NCI-H774 (cell line): Measurements from ENCODE around the gene GLYATL1.

ENCODE experiments used
- DNase-seq: peaks from one replicate; lab custom pipeline; 2025; lab: John Stamatoyannopoulos, UW

Gene GLYATL1

DNA sequence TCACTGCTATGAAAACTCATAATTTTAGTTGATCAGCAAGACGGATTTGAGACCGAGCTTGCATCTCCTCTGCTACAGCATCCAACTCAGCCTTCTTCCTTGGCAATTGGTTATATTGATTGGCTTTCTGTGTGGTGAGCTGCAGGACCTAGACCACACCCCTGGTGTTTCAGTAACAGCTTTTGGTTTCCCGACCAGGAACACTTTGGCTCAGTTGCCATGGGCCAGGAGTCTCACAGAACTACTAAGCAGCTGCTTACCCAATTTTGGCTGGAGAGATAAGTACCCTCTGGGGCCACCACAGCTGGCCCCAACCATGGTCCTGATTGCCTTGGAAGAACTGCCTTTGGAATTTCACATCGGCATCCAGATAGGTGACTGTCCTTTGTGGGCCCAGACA is at the start of gene GLYATL1:
Gene GLYATL1 (plus strand): TSS at position 212 of the 400 bp plus-strand sequence. CDS start 7,600 bp downstream, outside the sequence.
- no peak for DNase-seq

DNA sequence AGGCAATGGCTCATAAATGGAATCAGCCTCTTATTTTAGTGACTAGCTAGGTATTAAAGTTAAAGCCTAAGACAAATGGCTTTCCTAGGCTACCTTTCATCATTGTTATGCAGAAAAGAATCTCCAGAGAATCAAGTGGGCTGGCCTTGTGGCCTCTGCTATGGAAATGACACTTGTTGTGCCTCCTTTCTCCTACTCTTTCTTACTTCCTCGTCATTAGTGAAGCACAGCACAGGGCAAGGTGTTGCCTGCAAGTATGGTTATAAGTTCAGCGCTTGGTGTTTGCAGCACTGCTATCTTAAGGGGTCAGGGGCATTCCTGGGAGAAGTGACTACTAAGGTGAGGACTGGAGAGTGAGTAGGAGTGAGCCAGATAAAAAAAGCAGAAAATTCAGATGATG is 45.4 kb upstream of the GLYATL1 start:
- no peak for DNase-seq

DNA sequence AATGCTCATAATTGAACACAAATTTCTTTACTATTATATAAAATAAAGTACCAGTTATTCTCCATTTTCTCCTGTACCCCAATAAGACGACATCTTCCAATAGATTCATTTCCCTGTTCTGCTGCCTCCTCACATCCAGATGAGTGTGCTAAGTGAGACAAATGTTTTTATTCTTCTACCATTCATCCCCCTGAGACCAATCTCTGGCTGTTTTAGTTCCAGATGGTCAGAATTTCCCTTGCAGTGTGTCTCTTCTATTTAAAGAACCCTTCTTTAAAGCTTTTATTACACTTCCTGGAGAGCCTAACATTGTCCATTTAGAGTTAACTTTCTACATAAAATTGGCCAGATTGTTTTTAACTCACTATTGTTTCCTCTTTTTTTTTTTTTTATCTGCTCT is 41.2 kb upstream of the GLYATL1 start:
- no peak for DNase-seq

GRCh38 chr11:58900479-58901420 is 38.5 kb upstream of the GLYATL1 start:
- no peak for DNase-seq

- no peak for DNase-seq
Measured at GRCh38 chr11:58902881-58903280, 36.4 kb upstream of the GLYATL1 start.

DNA sequence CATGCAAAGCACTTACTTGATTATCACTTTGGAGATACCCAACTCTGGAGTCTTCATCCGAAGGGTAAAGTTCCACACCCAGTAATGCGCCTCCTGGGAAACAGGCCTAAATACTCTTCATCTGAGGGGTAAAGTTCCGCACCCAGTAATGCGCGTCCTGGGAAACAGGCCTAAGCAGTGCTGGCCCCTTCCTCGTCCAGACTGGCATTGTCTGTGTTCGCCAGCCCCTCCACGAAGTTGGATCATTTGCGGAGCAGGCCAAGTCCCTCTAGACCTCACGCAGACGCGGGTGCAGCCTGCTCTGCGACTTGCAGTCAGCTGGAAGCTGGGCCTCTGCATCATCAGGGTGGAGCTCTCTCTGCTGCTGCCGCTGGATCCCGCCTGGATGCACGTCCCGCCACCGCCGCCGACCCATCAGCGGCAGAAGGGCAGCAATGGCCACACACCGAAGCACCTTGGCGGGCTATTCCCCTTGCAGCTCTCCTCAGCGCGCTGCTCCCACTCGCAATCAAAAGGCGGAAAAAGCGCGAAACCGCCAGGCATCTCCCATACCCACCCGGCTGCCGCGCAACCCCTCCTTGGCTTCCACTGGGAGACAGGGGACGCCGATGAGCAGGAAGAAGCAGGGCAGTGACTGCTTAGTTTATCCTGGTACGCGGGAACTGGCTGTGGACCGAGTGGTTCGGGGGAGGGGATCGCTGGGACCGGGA is 34.1 kb upstream of the GLYATL1 start:
- DNase-seq, result peak; percentile 49

DNA sequence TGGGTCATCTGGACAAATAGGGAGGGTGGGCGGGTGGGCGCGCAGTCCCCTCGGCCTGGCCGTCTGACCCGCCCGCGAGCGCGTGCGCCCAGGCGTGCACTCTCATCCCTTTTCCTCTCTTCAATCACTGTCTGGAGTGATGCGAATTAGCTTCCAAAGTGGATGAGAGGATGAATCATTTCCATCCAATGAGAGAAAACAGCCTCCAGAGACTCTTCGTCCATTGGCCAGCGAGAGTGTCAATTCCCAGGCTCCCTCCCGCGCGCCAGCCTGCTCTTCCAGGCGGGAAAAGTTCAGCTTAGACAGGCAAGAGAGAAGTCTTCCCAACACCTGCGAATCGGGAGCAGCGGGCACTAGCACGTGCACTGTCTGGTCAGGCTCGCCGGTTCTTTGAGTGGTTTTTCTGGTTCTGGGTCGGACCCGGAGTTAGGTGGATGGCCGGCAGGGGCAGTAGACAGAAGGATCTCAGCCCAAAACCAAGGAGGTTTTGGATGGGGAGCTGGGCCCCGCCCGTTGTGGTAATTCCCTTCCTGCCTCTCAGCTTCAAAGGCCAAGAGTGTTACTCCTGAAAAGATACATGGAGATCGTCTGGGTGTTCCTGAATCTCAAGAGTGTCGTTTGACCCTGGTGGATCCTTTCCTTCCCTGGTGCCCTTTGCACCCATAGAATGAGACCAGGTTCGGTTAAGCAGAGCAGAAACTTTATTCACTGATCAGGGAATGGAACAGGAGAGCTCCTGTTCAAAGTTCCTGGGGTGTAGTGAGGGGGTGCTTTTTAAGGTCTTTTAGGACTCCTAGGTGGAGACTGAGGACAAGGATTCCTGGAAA is 33.4 kb upstream of the GLYATL1 start:
- DNase-seq, result peak; percentile 85

- no peak for DNase-seq
Measured at GRCh38 chr11:58907780-58908179, 31.5 kb upstream of the GLYATL1 start.

DNA sequence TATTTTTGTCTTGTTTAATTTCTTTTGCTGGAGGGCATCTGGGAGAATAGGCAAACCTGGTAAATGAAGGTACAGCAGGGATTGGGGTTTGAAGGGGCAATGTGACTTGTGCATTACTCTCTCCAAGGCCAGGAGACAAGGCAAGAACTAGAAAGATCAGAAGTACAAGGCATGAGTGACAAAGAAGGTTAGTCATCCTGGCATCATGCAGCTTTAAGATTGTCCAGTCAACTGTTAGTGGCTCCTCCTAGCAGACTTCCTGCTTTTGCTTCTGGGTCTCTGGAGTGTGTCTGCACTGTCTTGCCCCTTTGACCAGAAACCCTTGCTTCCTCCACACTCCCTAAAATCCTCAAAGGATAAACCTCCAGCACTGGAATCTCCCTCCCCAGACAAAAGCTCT is 27.2 kb upstream of the GLYATL1 start:
- DNase-seq, result no peak

- no peak for DNase-seq
Measured at GRCh38 chr11:58913685-58914084, 25.6 kb upstream of the GLYATL1 start.

DNA sequence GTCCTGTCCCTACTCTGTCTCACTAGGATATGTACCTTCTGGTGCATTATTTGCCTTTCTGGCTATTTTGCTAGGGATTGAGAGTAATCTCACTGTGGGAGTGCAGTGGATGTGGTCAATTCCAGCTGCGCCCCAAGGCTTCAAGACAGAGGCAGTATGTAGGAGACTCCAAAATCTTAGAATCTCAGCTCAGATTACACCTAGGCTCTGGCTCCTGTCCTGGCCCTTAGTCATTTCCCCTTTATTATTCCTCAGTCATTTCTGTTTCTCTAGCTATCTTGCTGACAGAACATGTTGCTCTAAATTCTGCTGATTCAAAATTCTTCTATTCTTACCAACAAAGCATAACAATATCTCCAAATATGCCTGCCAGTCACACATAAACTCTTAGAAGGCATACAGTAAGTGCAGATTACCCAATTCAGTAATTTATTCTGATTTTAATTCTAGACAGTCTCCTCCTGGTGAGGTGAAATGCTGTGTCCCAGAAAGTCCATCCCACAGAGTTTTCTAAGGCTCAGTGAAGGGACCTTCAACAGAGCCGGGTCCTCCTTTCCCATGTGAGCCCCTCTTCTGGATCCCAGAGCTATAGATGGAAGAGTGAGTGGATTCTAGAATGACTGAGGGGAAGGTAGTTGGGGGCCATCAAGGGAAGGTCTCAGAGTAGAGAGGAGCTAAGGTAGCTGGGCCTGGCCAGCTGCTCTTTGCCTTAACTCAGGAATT is 24.3 kb upstream of the GLYATL1 start:
- no peak for DNase-seq

DNA sequence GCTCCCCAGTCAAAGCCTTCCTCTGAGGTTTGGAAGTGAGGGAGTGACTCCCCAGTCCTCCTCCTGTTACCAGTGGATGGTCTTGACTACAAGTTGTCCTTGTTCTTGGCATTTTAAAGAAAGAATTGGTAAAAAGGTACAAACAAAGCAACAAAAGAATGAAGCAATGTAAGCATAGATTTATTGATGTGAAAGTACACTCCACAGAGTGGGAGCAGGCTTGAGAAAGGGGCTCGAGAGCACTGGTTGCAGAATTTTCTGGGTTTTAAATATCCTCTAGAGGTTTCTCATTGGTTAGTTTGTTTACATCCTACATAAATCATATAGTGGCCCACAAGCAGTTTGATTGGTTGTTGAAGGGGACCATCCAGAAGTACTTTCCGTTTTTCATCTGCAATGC is 22.7 kb upstream of the GLYATL1 start:
- DNase-seq, result no peak

DNA sequence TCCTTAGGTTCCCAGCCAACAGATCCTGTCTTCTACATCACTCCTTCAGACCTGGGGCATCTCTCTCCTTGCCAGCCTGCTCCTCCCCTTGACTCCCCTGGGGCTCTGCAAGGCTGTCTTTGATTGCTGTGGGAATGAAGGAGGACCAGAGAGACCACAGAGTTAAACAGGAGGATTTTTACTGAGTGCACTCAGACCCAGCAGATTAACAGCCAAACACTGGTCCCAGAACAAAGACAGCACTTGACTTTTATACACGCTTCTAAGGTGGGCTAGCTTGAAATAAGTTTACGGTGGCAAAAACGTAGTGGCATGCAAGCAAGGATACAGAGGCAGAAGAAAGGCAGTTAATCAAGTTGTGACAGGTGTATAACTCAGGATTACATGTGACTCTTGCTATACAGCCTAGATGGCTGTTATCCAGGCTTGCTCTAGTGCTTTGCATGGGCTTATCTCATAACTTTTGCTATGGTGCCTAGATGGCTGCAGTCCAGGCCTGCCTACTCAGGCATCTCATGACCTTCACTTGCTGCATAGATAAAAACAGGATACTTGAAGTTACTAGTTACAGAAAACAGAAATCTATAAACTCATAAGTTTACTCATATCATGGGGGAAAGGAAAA is 22.0 kb upstream of the GLYATL1 start:
- DNase-seq, result no peak

- DNase-seq, result no peak
Measured at GRCh38 chr11:58919561-58919960, 19.7 kb upstream of the GLYATL1 start.

DNA sequence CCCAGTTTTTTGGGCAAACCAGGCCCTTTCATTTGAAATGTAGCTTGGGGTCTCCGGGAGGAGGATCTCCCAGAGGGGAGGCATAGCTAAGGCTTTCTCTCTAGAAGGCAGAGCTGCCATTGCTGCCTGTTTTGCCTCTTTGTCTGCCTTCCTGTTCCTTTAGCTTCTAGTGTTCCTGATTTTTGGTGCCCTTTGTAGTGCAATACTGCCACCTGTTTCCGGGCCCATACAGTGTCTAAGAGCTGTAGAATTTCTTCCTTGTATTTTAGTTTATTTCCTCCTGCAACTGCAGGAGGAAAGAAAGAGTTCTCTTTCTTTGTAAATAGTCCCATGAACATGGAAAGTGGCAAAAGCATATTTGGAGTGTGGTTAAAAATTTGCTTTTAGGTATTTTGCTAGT is 19.3 kb upstream of the GLYATL1 start:
- no peak for DNase-seq

- no peak for DNase-seq
Measured at GRCh38 chr11:58921778-58922390, 17.4 kb upstream of the GLYATL1 start.

DNA sequence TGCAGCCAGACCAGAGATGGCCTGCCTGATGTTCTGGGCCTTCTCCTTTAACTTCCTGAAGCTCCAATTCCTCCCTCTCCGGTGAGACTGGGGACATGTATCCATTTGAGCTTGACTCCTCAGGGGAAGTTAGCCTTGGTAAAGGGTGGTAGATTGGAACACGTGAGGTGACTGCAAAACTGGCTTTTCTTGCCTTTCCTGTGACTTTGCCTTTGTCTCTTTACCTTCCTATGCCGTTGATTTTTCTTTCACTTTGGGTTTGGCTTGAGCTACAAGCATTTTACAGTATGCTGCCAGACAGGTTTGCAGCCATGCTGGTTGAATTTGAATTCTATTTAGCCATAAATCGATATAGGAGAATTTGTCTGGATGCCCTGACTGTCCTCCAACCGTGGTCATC is 16.8 kb upstream of the GLYATL1 start:
- no peak for DNase-seq

DNA sequence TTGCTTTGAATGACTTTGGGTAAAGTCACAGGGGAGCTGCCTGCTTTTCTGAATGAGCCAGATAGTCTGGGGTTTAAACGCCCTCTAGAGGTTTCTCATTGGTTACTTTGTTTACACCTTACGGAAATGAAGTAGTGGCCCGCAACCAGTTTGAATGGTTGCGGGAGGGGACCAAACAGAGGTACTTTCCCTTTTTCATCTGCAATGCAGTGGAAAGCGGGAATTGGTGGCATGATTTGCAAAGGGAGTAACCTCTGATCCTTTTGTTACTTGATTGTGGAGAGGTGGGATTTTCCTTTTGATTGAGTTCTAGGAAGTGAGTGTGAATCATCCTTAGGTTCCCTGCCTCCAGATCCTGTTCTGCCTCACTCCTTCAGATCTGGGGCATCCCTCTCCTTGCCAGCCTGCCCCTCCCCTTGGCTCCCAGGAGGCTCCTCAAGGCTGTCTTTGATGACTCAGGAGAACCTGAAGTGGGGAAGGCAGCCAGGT is 15.9 kb upstream of the GLYATL1 start:
- peak; percentile 41 for DNase-seq

DNA sequence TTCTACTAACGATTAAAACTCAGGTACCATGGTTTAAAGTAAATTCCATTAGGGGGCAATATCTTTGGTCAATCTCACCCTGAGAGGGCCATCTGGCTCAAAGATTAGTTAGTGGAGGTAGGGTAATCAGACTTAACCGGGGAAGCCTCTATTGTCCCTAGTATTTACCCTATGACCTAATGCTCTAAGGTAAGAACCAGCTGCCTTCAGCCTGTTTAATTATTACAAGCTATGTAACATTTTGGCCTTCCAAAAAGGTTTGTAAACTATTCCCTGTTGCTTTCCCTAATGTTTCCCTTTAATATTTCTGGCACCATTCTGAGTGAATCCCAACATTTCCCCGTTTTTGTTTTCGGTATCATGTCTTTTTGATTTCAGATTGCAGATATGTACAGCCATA is 15.1 kb upstream of the GLYATL1 start:
- peak; percentile 67 for DNase-seq

- DNase-seq, result peak; percentile 52
Measured at GRCh38 chr11:58926251-58926650, 13.0 kb upstream of the GLYATL1 start.

GRCh38 chr11:58926695-58927094 is 12.6 kb upstream of the GLYATL1 start:
- no peak for DNase-seq
